ENCODE measurements around the gene GIPC2. TPM values are rescaled to one million over a fixed set of nuclear protein-coding genes. Genes with fewer than 3 reads are reported as not detected.

Gene GIPC2
- total RNA-seq = 0.62 and 0.92 TPM in 2 replicates

GRCh38 chr1:78045926-78046778 is at the start of gene GIPC2:
Gene GIPC2, plus strand, starts transcription at chr1:78045966. Its CDS starts 129 bp downstream, at chr1:78046095.

GRCh38 chr1:78004719-78005447 is 40.9 kb upstream of the GIPC2 start, which contains the start of gene DNAJB4:
Gene DNAJB4, plus strand, starts transcription at chr1:78004939. Its CDS starts 172 bp downstream, at chr1:78005111.

Other genes with a start within 250 kb of the GIPC2 start
- gene NEXN, start 157.3 kb upstream of the GIPC2 start, total RNA-seq = 11.2 and 26.5 TPM in 2 replicates
- 106 and 115 TPM in 2 replicates for gene FUBP1, start 66.9 kb upstream of the GIPC2 start, total RNA-seq
- 71.5 and 72.1 TPM in 2 replicates for gene DNAJB4, start 41.0 kb upstream of the GIPC2 start, total RNA-seq